NCI-H2081 treated with DMSO at 0.1 percent for 48 hours (cell line): ENCODE measurements around the gene CD19.
"Not testable (repeated sequence)": the region's sequence is repeated elsewhere in the genome, so short reads cannot be mapped to it uniquely, and the experiment has no call there.

Experiments used
- DNase-seq: peaks from one replicate; lab custom pipeline; 2025; lab: John Stamatoyannopoulos, UW

Gene CD19

DNA sequence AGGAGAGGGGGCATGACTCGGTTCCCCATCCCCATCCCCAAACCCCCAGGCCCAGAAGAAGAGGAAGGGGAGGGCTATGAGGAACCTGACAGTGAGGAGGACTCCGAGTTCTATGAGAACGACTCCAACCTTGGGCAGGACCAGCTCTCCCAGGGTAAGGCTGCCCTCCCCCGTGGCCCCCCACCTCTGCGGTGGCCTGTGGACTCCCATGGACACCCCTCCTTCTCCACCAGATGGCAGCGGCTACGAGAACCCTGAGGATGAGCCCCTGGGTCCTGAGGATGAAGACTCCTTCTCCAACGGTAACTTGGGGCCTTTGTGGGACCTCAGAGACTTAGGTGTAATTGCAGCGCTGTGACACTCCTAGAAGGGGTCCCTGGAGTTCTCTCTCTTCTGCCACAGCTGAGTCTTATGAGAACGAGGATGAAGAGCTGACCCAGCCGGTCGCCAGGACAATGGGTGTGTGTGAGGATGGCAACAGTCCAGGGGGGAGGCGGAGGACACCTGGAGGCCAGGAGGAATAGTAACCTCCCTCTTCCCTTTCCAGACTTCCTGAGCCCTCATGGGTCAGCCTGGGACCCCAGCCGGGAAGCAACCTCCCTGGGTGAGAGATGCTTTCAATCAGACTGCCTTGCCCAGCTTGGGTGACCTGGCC, 5.6 kb downstream of the CD19 start:
- DNase-seq = no peak

GRCh38 chr16:28938721-28939120, 7.0 kb downstream of the CD19 start:
- no peak for DNase-seq

DNA sequence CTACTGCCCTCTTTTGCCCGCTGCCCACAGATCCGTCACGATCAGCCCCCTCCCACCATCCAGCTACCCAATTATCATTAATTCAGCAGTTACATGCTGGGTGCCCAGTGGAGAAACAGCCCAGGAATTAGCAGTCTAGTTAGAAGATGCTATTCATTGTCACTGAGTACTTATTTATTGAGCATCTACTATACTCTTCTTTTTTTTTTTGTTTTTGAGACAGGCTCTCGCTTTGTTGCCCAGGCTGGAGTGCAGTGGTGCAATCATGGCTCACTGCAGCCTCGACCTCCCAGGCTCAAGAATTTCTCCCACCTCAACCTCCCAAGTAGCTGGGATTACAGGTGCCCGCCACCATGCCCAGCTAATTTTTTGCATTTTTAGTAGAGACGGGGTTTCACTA, 8.1 kb downstream of the CD19 start:
- DNase-seq = not testable (repeated sequence)

DNA sequence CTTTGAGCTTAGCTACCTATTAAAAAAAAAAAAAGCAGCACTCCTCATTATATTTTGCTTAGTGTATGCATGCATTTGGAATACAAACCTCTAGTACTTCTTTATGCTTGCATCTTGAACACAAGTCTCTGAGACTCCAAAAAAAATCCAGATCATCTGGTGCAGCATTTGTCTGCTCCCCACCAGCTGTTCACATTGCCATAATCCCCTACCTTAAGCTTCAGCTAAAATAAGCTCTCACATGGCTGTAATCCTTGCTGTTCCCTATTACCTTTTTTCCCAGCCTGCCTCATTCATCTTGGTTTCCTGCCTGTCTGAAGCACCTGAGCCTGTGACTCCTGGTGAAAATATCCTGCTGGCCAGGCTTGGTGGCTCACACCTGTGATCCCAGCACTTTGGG, 11.5 kb downstream of the CD19 start:
- DNase-seq = no peak

GRCh38 chr16:28946681-28947080, 14.9 kb downstream of the CD19 start:
- DNase-seq = no peak

- DNase-seq = peak; percentile 95
Measured at GRCh38 chr16:28950648-28951409, 19.1 kb downstream of the CD19 start, which contains the start of gene NFATC2IP. Gene NFATC2IP, plus strand, starts transcription at chr16:28950937. Its CDS starts 75 bp downstream, at chr16:28951012.

GRCh38 chr16:28951410-28951943, 19.7 kb downstream of the CD19 start:
- no peak for DNase-seq

DNA sequence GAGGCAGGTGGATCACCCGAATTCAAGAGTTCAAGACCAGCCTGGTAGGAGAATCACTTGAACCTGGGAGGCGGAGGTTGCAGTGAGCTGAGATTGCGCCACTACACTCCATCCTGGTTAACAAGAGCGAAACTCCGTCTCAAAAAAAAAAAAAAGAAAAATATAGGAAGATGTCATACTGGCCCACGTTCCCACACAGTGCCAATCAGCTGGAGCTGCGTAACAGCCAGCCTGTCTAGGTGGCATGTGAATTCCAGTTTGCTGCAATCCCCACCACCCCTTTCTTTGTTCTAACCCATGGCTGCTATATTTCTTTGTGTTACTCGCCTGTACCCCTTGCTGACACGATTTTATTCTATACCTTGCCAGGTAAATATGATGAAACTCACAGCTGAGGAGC, 26.4 kb downstream of the CD19 start:
- no peak for DNase-seq

DNA sequence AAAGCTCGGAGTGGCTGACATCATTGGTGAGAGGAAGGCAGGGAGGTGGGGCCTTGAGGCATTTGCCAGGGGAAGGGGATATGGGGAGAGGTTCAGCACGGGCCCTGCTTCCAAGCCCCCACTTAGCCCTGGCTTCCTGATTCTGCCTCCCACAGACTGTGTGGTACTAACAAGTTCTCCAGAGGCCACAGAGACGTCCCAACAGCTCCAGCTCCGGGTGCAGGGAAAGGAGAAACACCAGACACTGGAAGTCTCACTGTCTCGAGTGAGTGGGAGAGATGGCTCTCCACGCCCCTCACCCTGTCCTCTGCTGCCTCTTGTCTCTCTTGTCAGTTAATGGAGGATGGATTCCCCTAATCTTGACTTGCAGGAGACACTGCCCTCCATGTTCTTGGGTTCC, 27.1 kb downstream of the CD19 start:
- no peak for DNase-seq

DNA sequence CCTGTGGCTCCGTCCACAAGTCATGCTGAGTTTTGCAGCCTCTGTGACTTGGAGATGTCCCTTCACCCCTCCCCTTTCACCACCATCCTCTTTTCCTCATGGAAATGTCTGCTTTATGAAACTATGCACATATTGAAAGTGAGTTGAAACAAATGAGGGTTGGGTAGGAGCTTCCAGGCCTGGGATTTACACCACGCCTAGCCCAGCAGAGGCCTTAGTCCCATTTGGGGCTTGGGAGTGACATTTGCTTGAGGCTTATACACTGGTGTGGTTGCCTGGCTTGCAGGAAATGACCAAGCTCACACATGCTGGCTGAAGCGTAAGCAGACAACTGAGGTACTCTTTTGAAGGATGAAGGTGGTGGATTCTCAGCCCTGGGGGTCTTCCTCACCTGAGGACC, 32.3 kb downstream of the CD19 start:
- DNase-seq = no peak

DNA sequence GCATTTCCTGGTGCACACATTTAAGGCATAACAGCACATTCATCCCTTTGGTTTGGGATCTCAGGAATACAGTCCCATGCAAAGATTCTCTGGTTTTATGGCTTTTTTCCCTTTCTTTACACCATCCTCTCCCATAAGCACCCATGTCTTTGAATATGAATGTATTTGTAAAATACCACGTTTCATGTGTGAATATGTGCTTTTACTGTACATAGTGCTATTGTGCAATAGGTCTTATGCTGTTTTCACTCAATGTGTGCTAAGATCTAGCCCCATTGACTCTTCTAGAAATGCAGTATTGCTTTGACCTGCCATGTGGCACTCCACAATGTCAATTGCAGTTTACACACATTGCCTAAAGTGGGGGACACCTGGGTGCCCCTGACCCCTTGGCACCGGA, 32.7 kb downstream of the CD19 start:
- no peak for DNase-seq

- no peak for DNase-seq
Measured at GRCh38 chr16:28967156-28967555, 35.4 kb downstream of the CD19 start.

- DNase-seq = not testable (repeated sequence)
Measured at GRCh38 chr16:28969696-28970095, 37.9 kb downstream of the CD19 start.

DNA sequence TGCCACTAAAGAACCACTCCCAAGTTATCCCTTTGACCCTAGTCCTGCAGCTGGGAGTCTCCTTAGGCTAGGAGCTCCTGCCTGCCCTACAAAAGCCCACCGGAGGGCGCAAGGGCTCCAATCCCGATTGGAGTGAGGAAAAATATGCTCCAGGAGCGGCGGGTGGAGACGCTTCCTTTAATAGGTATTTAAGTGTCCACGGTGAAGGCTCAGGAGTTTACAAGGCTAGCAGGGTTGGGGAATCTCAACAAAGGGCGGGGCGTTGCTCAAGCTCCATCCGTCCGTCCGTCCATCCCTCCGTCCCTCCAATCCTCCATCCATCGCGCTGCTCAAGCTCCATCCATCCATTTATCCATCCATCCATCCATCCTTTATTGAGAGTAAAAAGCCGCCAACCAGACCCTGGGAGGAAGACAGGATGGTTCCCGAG, 42.3 kb downstream of the CD19 start:
- no peak for DNase-seq

GRCh38 chr16:28974437-28975157, 42.8 kb downstream of the CD19 start, which contains the start of gene SPNS1:
Gene SPNS1, plus strand, starts transcription at chr16:28974778. Its CDS starts 374 bp downstream, at chr16:28975152.
- peak; percentile 36 for DNase-seq

GRCh38 chr16:28975158-28975599, 43.4 kb downstream of the CD19 start:
- DNase-seq = no peak

DNA sequence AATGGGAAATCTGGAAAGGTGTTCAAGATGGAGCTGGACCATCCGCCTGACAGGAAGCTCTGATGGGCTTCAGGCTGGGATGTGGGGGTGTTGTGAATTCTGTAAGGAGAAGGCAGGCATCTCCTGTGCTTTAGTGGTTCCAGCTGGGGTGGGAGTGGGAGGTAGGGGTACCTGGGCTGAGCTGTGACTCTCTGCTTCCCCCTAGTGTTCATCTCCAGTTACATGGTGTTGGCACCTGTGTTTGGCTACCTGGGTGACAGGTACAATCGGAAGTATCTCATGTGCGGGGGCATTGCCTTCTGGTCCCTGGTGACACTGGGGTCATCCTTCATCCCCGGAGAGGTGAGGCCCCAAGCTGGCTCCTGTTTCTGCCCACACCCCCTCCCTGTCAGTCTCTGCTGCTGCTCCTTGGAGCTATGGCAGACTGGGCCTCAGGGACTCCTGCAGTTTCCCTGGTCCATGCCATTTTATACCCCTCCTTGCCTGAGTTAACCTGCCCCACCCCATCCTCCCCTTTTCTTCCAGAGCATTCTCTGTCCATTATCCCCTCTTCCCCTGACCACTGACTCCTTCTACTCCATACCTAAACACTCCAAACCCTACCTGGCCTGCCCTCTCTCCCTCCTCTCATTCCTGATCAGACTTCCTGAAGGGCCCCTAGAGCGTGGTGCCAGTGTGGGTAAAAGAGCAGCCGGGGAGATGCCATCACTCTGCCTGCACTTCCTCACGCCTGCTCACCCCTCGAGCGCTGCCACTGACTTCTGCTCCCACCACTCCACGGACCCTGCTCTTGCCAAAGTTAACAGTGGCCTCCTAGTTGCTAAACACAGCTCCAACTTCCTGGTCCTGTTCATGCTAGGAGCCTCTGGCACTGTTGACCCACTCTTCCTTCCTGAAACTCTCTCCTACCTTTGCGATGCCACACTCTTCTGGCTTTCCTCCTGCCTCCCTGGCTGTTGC, 46.2 kb downstream of the CD19 start:
- no peak for DNase-seq

DNA sequence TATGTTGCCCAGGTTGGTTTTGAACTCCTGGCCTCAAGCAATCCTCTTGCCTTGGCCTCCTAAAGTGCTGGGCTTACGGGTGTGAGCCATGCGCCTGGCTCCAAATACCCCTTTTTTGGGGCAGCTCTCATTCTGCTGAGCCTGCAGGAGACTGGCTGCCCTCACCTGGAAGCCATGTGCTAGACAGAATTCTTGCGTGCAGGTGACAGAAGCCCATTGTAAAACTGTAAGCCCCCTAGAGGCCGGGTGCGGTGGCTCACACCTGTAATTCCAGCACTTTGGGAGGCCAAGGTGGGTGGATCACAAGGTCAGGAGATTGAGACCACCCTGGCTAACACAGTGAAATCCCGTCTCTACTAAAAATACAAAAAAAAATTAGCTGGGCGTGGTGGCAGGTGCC, 48.6 kb downstream of the CD19 start:
- DNase-seq = not testable (repeated sequence)

- DNase-seq = no peak
Measured at GRCh38 chr16:28980929-28981328, 49.2 kb downstream of the CD19 start.

DNA sequence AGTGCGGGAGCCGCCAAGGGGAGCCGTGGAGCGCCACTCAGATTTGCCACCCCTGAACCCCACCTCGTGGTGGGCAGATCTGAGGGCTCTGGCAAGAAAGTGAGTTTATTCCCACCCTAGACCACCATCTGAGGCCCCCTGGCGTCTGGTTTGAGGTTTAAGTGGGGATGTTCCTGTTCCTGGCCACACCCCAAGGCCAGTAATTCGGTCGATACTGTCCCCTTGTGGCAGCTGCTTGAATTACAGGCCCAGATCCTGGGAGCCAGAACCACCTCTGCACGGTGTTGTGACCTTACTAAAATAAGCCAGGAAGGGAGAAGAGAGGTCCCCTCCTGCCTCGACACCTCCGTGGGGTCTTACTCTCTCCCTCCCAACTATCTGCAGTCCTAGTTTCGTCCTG, 49.7 kb downstream of the CD19 start:
- DNase-seq = no peak

GRCh38 chr16:28982418-28982817, 50.6 kb downstream of the CD19 start:
- no peak for DNase-seq
